ENCODE measurements around the gene FCGR3B.
"Not testable (repeated sequence)": the region's sequence is repeated elsewhere in the genome, so short reads cannot be mapped to it uniquely, and the experiment has no call there.

DNA sequence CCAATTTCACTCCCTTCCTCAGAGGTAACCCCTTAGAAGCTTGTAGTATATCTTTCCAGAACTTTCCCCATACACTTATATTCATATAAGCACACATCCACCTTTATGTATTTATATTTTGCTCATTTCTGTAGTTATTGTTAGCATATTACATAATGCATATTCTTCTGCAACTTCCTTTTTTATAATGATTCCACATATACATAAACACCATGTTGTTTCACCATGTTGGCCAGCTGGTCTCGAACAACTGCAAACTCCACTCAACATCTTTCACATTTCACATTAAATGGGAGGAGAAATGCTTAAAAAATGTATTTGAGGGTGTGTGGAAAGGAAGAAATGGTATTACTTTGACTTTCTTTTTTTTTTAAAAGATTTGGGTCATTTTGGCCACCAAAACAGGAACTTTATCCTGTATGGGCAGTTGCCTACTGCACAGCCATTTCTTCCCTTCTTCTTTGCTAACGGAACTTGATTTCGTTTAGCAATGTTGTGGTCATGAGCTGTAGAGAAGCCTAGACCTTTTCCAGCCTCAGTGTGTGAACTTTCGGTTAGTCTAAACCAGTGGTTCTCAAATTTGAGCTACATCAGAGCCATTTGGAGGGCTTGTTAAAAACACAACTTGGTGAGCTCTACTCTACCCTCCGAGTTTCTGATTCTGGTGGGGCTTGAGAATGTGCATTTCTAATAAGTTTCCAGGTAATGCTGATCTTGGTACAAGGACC is 12.7 kb upstream of the FCGR3B start:
- TF ChIP-seq, protein P1, sequence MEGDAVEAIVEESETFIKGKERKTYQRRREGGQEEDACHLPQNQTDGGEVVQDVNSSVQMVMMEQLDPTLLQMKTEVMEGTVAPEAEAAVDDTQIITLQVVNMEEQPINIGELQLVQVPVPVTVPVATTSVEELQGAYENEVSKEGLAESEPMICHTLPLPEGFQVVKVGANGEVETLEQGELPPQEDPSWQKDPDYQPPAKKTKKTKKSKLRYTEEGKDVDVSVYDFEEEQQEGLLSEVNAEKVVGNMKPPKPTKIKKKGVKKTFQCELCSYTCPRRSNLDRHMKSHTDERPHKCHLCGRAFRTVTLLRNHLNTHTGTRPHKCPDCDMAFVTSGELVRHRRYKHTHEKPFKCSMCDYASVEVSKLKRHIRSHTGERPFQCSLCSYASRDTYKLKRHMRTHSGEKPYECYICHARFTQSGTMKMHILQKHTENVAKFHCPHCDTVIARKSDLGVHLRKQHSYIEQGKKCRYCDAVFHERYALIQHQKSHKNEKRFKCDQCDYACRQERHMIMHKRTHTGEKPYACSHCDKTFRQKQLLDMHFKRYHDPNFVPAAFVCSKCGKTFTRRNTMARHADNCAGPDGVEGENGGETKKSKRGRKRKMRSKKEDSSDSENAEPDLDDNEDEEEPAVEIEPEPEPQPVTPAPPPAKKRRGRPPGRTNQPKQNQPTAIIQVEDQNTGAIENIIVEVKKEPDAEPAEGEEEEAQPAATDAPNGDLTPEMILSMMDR (IDR thresholded peaks at IDR 0.05) = not testable (repeated sequence)
- not testable (repeated sequence) for TF ChIP-seq POLR2AphosphoS5 (IDR thresholded peaks at IDR 0.05)

Measured in gastroesophageal sphincter (tissue), 3 donors.